Measurements from ENCODE around the gene DISC1.
"Not testable (repeated sequence)": the region's sequence is repeated elsewhere in the genome, so short reads cannot be mapped to it uniquely, and the experiment has no call there.

Gene DISC1

DNA sequence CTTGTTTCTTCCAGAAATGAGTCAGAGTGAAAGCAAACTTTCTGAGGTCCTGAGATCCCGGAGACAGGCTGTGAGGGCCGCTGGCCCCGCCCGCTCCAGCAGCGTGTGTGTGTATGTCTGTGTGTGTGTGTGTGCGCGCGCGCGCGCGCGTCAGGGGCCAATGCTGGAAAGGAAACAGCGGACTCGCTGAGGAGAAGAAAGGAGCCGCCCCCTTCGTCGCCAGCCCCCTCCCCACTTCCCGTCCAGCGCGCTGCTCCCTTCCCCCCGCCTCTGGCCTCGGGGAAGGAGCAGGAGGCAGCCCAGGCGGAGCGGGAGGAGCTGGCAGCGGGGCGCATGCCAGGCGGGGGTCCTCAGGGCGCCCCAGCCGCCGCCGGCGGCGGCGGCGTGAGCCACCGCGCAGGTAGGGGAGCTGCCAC lies at the start of gene DISC1:
Gene DISC1, plus strand, starts transcription at position 256 of the 416 bp plus-strand sequence. Its CDS starts 78 bp downstream, at position 334.
- H3K4me3 ChIP-seq (ENCODE audit: low read depth, low read length), result peak within 1 kb of the TSS; percentile 79

DNA sequence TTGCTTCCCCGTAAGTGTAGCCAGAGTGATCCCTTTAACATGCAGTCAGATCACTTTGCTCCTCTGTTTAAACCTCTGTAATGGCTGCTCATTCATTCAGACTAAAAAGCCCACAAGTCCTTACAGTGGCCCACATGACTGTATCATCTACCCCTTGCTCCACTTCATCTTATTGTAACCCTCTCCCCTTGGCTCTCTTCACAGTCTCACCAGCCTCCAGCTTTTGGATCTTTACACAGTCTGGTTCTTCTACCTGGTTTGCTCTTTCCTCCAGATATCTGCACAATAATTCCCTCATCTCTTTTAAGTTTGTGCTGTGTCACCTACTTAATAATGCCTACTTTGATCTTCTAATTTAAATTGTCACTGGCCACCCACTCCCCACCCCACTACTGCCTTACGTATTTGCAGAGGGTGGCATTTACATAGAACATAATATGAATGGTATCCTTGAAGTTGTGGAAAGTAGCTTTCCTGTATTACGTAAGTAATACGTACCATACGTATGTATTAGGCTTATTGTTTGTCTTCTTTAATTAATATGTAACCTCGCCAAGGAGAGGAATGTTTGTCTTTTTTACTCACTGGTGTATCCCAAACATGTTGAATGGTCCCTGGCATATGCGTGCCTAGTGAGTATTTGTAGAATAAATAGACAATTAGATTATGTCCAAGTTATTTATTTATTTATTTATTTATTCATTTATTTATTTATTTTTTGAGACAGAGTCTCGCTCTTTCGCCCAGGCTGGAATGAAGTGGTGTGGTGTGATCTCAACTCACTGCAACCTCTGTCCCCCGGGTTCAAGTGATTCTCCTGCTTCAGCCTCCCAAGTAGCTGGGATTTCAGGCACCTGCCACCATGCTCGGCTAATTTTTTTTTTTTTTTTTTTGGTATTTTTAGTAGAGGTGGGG lies 49.5 kb upstream of the DISC1 start:
- H3K4me3 ChIP-seq (ENCODE audit: low read depth, low read length), result no peak overlapping the region

DNA sequence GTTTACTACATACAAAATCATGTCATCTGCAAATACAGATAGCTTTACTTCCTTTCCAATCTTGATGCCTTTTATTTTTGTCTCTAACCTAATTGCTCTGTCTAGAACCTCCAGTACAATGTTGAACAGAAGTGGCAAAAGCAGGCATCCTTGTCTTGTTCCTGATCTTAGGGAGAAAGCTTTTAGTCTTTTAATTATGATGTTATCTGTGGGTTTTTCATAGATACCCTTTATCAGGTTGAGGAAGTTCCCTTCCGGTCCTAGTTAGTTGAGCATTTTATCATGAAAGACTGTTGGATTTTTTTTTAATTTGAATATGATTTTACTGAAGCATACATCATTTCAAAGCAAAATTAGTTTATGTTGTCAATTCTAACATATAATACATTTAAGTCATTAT lies 45.7 kb upstream of the DISC1 start:
- H3K4me3 ChIP-seq (ENCODE audit: low read depth, low read length), result no peak overlapping the region

DNA sequence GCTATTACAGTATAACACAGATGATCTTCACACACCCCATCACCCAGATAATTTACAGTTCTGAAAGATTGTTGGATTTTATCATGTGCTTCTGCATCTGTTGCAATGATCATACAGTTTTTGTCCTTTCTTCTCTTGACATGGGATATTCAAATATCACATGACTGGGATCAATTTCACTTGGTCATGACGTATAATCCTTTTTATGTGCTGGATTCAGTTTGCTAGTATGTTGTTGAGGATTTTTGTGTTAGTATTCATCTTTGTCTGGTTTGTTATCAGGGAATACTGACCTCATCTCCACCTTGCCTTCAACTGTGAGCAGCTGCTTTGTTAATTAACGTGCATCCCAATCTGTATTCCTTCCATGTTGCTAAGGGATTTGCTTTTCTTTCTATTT lies 44.7 kb upstream of the DISC1 start:
- H3K4me3 ChIP-seq (ENCODE audit: low read depth, low read length), result no peak overlapping the region

DNA sequence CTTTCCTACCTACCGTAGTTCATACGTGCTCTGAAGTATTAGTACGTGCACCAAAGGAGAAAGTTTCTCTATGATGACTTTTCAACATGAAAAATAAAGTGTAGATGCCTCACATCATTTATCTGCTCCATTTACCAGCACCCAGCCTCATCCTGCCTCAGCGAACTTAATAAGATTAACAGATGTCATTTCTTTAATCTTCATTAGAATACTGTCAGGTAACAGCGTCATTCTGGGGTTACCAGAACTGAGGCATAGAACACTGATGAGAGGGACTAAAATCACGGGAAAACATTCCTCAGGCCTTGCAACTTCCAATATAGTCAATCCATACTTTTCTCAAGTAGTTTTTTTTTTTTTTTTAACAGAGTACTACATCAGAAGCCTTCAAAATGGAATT lies 43.2 kb upstream of the DISC1 start:
- no peak overlapping the region for H3K4me3 ChIP-seq (ENCODE audit: low read depth, low read length)

DNA sequence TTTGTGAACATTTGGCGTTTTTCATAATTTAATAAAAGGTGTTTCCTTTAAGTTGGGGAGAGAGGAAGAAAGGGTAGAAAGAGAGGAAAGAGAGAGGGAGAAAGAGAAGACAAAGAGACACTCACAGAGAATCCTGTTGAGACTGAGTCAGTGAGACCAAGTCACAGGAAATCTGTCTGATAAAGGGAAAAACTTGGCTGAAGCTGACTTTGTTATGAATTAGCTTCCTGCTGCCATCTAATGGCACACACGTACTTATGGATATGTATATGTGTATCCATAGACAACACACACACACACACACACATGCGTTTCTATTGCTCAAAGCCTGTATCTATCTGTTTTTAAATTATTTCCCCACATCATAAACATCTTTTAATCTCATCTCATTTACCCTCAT lies 42.5 kb upstream of the DISC1 start:
- no peak overlapping the region for H3K4me3 ChIP-seq (ENCODE audit: low read depth, low read length)

DNA sequence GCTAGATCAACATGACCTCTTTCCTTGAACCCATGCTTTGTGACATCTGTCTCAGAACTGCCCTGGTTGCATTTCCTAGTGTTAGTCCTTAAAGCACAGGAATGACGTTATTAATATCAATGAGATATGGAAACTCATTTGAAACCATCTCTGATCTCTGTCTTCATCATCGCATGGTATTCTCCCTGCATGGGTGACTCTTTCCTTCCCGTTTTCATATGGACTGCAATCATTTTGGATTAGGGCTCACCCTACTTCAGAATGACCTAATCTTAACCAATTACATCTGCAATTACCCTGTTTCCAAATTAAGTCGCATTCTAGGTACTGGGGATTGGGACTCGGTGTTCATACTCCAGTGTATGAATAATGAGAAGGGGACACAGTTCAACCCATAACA lies 41.7 kb upstream of the DISC1 start:
- no peak overlapping the region for H3K4me3 ChIP-seq (ENCODE audit: low read depth, low read length)

DNA sequence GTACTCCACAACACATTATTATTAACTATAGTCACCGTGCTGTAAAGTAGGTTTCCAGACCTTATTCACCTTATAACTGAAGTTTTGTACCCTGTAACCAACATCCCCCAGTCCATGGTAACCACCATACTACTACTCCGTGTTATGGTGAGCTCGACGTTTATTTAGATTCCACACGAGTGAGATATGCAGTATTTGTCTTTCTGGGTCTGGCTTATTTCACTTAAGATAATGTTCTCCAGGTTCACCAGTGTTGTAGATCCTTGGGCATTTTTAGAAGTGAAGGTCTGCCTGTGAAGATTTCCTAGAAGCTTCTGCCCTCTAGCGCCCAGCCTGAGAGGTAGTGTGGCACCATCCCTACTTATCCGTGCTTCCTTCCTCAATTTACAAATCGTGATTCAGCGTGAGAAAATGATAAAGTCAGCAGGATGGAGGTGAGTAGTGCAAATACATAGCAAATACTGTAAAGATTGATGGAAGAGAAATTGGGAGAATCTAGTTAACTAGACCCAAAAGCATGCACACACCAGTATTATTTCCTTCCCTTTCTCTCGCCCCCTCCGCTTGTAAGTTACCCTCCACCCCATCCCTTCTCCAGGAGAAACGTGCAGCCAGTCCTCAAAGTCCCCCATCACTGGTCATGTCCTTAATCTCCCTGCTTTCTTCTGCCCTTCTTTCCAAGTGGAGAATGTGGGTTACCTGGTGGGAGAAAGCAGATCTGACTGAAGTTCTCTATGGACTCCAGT lies 36.0 kb upstream of the DISC1 start:
- H3K4me3 ChIP-seq (ENCODE audit: low read depth, low read length), result no peak overlapping the region

DNA sequence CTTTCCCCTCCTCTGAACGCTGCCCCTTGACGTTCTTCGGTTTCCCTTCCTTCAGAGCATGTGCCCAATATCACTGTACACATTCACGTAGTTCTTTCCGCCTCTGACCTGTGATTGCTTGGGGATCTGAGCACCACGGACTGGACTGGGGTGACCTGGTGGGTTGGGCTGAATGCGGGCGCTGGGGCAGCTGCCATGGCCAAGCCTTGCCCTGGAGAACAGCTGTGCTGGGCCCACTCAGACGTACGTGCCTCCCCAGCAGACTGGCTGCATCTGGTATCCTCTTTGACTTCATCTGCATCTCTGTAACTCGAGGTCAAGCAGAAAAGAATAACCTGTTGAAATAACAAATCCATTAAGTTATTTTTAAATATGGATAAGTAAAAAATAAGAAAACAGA lies 35.1 kb upstream of the DISC1 start:
- no peak overlapping the region for H3K4me3 ChIP-seq (ENCODE audit: low read depth, low read length)

DNA sequence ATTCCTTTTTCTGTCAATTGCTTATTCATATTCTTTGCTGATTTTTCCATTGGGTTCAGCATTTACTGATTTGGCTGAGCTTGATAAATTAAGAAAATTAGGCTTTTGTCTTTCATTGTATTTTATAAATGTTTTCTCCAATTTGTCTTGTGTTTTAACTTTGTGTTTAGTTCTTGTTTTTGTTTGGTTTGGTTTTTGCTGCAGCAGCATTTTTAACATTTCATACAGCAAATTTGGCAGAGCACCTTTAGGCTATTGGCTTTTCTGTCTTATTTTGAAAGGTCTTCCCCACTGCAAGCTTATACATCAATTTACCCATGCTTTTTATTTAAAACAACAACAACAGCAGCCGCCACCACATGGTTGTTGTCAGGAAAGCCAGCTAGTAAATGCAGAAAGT lies 33.8 kb upstream of the DISC1 start:
- no peak overlapping the region for H3K4me3 ChIP-seq (ENCODE audit: low read depth, low read length)

DNA sequence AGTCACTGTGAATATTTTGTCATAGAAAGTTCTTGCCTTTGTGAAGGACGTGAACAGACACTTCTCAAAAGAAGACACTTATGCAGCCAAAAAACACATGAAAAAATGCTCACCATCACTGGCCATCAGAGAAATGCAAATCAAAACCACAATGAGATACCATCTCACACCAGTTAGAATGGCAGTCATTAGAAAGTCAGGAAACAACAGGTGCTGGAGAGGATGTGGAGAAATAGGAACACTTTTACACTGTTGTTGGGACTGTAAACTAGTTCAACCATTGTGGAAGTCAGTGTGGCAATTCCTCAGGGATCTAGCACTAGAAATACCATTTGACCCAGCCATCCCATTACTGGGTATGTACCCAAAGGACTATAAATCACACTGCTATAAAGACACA lies 33.3 kb upstream of the DISC1 start:
- not testable (repeated sequence) for H3K4me3 ChIP-seq (ENCODE audit: low read depth, low read length)

DNA sequence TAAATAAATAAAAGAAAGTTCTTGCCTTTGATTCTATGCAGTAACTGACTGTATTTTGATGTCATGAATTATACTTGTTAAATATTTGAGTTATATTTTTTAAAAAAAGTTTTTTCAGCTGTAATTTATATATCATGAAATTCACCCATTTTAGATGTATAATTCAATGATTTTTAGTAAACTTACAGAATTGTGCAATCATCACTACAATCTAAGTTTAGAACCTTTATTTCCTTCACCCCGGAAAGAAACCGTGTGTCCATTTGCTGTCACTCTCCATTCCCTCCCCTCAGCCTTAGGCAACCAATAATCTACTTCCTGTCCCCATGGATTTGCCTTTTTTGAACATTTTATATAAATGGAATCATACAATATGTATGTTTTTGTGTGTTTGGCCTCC lies 32.5 kb upstream of the DISC1 start:
- H3K4me3 ChIP-seq (ENCODE audit: low read depth, low read length), result no peak overlapping the region

DNA sequence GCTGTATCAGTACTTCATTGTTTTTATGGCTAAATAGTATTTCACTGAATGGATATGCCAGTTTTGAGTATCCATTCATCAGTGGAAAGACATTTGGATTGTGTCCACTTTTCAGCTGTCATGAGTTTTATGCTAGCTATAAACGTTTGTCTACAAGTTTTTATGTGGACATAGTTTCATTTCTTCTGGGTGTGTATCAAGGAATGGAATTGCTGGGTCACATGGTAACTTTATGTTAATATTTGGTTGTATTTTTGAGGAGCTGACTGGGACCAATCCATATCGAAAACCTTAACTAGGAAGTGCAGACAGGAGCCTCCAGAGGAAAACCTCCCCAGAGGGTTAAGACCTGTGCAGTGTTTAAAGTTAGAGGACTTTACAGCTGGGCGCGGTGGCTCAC lies 31.8 kb upstream of the DISC1 start:
- H3K4me3 ChIP-seq (ENCODE audit: low read depth, low read length), result no peak overlapping the region

DNA sequence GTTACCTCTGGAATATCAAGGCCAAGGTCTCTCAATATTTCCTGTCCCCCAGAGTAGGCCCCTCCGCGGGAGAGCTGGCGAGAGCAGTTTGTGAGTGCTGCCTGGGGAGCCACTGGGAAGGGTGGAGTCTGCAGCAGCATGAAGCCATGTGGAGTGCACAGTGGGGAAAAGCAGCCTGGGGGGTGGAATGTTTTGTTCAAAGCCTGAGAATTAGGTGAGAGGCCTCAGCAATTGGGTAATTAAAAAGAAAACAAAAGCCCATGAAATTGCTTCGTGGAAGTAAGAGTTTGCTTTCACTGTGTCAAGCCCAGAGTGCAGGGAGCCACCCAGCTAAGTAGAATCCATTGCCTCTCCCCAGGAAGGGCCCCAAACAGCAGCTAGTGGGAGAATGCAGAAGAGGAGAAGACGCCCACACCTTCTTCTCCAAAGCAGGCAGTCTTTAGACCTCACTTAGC lies 30.2 kb upstream of the DISC1 start:
- no peak overlapping the region for H3K4me3 ChIP-seq (ENCODE audit: low read depth, low read length)

DNA sequence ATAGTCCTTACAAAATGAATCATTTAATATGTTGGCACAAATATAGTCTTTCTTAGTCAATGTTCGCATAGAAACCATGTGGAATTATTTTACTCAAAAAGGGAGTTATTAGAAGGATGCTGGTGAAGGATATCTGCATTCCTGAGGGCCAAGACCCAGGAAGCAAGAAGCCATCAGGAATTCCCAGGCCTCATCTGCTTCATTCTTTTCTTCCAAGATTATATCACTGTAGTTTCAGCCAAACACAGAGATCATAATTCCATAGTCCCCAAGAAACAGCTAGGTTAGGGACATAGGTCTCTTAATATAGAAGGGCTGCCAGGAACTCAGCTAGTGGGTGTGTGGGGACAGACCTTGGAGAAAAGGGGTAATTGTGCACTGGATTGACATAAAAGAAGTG lies 28.6 kb upstream of the DISC1 start:
- no peak overlapping the region for H3K4me3 ChIP-seq (ENCODE audit: low read depth, low read length)

DNA sequence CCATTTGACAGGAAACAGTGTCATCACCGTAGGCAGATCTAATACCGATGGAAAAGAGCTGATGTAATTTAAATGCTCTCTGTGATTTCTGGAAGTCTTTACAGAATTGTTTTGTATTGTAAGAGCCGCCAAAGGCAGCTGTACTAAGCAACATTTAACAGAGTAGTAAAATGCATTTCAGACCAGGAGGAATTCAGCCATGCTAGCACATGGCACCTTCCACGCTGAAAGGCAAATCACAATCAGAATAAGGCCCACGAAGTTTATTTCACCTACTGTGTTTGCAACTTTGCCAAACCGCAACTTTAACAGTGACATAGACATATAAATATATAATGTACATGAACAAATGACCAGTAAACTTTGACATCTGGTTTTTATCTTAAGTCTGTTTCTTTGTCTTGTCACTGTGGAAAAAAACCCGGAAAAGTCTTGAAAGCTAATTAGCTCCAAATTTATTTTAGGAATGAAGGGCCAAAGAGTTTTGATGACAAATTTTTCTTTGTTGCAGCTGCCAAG lies 26.1 kb upstream of the DISC1 start:
- no peak overlapping the region for H3K4me3 ChIP-seq (ENCODE audit: low read depth, low read length)

DNA sequence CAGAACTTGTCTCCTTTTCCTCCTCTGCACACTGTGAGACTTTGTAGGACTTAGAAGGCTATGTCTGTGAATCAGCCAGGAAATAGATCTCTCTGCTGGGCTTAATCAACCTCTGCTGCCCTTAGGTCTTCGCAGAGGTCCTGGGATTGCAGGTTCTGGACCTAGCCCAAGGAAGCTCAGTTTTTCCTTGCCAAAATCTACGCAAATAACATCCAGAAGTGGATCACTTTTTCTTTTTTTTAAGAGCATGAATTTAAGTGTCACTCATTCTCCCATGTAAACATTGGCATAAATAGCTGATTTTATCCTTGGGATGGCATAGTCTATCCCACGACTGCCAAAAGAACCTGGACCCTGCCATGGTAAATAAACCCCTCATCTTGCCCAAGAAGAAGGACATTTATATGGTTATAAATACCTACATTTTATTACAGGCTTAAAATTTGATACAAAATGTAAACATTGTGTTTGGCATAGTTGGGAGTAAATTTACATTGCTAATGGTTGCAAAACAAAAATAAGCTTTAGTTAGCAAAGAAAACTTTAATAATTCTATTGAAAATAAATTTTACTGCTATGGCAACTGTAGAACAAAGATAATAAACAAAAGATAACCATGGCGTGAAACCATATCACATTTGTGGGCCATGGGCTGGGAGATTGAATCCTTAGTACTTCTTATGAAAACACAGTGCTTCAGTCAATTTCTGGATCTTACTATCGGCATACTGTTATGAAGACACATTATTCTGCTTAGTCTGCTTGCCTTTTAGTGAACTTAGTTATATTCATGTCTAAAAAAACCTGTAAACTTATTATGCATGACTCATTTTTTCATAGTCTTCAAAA lies 24.5 kb upstream of the DISC1 start:
- no peak overlapping the region for H3K4me3 ChIP-seq (ENCODE audit: low read depth, low read length)

DNA sequence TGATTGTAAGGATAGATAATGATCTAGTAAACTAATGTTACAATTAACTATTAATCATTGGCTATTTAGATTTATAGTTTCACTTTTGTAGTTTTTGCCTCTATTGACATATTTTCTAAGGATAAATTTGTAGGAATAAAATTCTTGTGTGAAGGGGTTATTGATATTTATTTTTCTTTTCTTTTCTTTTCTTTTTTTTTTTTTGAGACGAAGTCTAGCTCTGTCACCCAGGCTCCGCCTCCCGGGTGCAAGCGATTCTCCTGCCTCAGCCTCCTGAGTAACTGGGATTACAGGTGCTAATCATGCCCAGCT lies 24.0 kb upstream of the DISC1 start:
- H3K4me3 ChIP-seq (ENCODE audit: low read depth, low read length), result no peak overlapping the region

DNA sequence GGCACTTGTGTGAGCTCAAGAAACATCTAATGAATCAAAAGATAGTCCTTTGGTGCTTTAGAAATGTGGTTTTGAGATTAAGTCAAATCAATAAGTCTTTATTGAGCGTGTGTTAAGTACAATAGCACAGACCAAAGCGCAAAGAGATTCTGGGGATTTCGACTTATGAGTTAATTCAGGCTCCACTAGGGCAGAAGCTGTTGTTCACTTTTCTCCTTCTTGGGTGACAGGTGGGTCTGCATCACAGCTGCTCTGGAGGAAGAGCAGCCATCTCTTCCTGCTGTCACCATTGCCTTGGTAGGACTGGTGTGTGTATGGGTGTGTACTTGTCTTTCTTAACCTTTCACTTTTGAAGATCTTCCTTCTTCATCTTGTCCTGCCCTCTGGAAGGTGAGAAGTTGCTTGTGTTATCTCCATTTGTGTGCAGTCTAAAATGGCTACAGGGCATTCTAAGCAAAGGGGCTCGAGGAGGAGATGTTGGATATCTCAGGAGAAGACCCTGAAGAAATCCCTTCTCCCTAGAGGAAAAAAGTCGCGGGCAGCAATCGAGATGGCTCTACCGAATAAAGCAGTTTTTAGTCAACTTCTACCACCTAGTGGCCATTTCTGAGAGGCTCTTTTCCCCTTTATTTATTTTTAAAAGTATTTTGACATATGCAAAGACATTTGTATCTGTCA lies 22.9 kb upstream of the DISC1 start:
- H3K4me3 ChIP-seq (ENCODE audit: low read depth, low read length), result no peak overlapping the region

DNA sequence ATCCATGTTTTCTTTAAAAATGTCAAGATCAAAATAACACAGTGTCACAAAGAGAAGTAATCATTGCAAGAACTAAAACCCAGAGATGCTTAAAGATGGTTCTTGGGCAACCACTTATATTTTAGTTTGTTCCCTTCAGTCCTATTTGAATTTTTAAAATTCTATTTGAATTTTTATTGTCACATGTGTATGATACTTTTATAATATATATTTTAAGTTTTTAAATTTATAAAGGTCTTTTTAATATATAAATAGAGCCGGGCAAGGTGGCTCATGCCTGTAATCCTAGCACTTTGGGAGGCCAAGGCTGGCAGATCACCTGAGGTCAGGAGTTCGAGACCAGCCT lies 22.3 kb upstream of the DISC1 start:
- H3K4me3 ChIP-seq (ENCODE audit: low read depth, low read length), result no peak overlapping the region

Data from iPS-11a (cell line).